GM21786 (cell line): ENCODE measurements around the gene TTC23.
"Not testable (repeated sequence)": the region's sequence is repeated elsewhere in the genome, so short reads cannot be mapped to it uniquely, and the experiment has no call there.

Experiments used
- ATAC-seq: cut with Tn5 transposase; IDR thresholded peaks from one replicate; pipeline ENCODE4 v1.9.1; 2021; ENCODE audit not compliant: unreplicated experiment

The TTC23 gene

GRCh38 chr15:99122831-99123712, 126.3 kb downstream of the TTC23 start:
- no peak for ATAC-seq

- ATAC-seq, result no peak
Measured at GRCh38 chr15:99121691-99122410, 127.5 kb downstream of the TTC23 start.

GRCh38 chr15:99121207-99121606, 128.2 kb downstream of the TTC23 start:
- ATAC-seq, result no peak

GRCh38 chr15:99120050-99120777, 129.2 kb downstream of the TTC23 start:
- no peak for ATAC-seq

GRCh38 chr15:99118801-99119546, 130.4 kb downstream of the TTC23 start:
- no peak for ATAC-seq

DNA sequence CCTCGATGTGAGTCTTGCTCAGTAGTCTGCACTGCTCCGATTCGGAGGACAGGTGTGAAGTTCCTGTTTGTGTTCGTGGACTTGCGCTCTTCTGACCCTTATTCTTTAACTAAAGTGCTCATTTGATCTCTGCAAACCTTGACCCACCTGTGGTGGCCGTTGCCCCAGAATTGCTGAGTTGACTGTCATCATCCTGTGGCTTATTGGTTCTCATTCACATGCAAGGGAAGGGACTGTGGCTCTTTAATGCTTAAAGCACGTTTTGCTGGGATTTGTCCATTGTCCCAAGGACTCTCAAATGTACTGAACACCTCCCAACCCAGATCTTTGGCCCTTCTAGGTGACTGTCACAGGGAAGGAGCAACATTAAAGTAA, 131.1 kb downstream of the TTC23 start:
- ATAC-seq, result no peak

GRCh38 chr15:99117563-99118257, 131.7 kb downstream of the TTC23 start:
- ATAC-seq, result no peak

GRCh38 chr15:99117111-99117510, 132.3 kb downstream of the TTC23 start:
- ATAC-seq, result no peak

- no peak for ATAC-seq
Measured at GRCh38 chr15:99115300-99116215, 133.8 kb downstream of the TTC23 start.

DNA sequence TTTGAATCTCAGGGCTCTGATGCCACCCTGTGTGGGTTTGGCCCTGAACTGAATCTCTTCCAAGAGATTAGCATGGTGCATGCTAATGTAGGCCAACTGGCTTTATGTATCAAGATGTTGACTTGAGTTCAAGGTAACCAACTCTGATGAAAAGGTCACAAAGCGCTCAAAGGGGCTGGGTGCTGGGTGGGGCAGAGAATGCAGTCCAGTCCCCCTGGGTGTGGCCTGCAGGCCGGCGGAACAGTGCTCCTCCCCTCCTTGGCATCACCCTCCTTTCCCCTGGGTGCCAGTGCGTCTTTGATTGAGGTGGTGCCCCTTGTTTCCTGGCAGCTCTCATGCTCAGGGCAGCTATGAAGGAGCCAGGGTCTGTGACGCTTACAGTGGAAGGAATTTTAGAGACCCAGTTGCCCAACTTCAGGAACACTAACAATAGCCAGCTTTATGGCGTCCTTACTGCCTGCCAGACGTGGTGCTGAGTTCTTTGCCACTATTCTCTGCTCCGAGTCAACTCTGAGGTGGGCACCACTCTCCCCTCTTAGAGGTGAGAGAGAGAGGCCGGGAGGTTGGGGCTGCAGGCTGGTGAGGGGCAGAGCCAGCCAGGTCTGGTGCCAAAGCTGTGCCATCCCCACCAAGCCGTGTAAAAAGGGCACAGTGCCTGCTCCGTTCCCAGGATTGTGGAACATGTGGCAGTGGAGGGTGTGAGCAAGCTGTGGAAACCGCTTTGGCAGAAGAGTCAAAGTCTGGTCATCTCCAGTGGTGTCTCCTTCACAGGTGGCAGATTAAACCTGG, 134.7 kb downstream of the TTC23 start:
- no peak for ATAC-seq

DNA sequence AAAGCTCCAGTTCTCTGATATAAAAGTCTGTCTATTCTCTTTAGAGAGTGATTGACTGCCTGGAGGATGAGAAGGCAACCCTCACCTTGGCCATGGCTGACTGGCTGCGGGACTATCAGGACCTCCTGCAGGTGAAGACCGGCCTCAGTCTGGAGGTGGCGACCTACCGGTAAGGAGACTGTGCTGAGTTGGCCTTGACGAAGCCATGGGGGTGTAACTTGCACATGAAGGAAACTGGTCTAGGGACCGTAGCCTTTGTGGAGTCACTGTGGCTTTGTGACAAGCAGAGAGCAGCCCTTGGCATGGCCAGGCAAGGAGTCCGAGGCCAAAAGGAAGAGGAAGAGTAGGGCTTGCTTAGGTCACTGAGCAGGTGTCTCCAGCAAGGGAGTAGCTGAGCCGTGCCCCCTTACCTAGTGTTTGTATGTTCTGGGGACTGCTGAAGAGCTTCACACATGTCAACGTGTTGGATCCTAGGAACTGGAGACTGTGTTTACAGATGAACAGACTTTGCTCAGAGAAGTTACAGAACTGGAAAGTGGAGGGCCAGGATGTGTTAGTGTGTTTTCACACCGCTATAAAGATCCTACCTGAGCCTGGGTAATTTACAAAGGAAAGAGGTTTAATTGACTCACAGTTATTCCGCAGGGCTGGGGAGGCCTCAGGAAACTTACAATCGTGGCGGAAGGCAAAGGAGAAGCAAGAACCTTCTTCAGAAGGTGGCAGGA, 135.7 kb downstream of the TTC23 start:
- no peak for ATAC-seq

DNA sequence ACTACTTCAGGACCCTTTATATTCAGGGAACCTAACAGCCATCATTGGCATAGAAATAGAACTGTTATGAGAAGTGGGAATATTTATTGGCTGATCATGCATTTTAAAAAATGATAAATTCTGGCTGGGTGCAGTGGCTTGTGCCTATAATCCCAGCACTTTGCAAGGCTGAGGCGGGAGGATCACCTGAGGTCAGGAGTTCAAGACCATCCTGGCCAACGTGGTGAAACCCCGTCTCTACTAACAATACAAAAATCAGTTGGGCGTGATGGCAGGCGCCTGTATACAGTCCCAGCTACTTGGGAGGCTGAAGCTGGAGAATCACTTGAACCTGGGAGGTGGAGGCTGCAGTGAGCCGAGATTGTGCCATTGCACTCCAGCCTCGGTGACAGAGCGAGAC, 137.7 kb downstream of the TTC23 start:
- ATAC-seq, result not testable (repeated sequence)

- ATAC-seq, result no peak
Measured at GRCh38 chr15:99110581-99111320, 138.6 kb downstream of the TTC23 start.

DNA sequence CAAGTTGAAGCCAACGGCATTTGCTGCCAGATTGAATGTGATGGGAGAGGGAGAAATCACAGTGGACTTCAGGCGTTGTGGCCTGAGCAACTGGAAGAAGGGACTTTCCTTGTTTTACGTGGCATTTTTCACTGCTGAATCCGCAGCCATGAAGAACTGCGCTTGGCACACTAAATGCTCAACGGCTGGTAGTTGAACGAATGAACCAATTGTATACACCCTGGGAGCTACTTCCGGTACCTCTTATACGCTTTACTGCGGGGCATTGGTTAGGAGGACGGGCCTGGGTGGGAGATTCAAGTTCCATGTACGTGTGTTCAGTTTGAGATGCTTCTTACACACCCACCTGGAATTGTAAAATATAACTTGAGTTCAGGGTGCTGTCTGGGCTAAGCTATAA, 139.3 kb downstream of the TTC23 start:
- ATAC-seq, result no peak

GRCh38 chr15:99109555-99110021, 139.8 kb downstream of the TTC23 start:
- ATAC-seq, result no peak

DNA sequence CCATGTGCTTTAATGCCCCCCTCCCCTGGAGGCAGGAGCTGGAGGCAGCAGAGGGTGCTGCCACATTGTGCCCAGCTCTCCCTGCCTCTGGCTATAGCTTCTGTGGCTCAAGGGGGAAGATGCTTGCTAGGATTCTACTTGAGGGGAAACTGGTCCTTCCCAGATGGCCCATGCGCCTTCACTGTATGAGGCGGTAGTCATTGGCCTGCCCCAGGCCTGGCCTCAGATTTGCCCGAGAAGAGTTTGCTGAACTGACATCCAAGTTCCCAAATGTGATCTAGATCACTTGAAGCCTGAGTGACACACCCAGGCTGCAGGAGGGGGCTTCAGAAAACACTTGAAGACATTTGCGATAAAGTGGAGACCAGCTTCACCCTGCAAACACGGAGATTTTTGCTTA, 140.4 kb downstream of the TTC23 start:
- no peak for ATAC-seq
